H9 (cell line): Measurements from ENCODE around the gene MASP2. TPM values are rescaled to one million over a fixed set of nuclear protein-coding genes. Genes with fewer than 3 reads are reported as not detected.

Source experiments
- DNase-seq: peaks from one replicate; pipeline ENCODE4 v3.0.0-alpha.2; 2017
- H2AFZ ChIP-seq: one replicate; pipeline ENCODE4 v1.6.1; 2013; ENCODE audit warnings: mild to moderate bottlenecking, low read length, control low read depth, moderate library complexity
- H2AK5ac ChIP-seq: 2 replicates; pipeline ENCODE4 v1.6.1; 2013; ENCODE audit warnings: low read length, control low read depth, mixed read lengths; ENCODE audit not compliant: insufficient read length
- H2BK120ac ChIP-seq: one replicate; pipeline ENCODE4 v1.6.1; 2013; ENCODE audit warnings: low read depth, mild to moderate bottlenecking, low read length, control low read depth, inconsistent platforms; ENCODE audit not compliant: poor library complexity, severe bottlenecking
- H2BK12ac ChIP-seq: 2 replicates; pipeline ENCODE4 v1.6.1; 2013; ENCODE audit warnings: low read length, control low read depth, mixed read lengths, low read depth; ENCODE audit not compliant: insufficient read length
- H2BK15ac ChIP-seq: 2 replicates; pipeline ENCODE4 v1.6.1; 2013; ENCODE audit warnings: low read depth, low read length, control low read depth
- H2BK20ac ChIP-seq: one replicate; pipeline ENCODE4 v1.6.1; 2013; ENCODE audit warnings: low read depth, mild to moderate bottlenecking, low read length, control low read depth, inconsistent platforms; ENCODE audit not compliant: poor library complexity, severe bottlenecking
- H2BK5ac ChIP-seq: 2 replicates; pipeline ENCODE4 v1.6.1; 2013; ENCODE audit warnings: low read length, control low read depth, mixed read lengths; ENCODE audit not compliant: insufficient read length
- H3K14ac ChIP-seq: 2 replicates; pipeline ENCODE4 v1.6.1; 2013; ENCODE audit warnings: low read length, control low read depth; ENCODE audit not compliant: insufficient read depth
- H3K18ac ChIP-seq: 2 replicates; pipeline ENCODE4 v1.6.1; 2013; ENCODE audit warnings: low read depth, mild to moderate bottlenecking, mixed read lengths, low read length, control low read depth; ENCODE audit not compliant: insufficient read length
- H3K23ac ChIP-seq: 2 replicates; pipeline ENCODE4 v1.6.1; 2013; ENCODE audit warnings: low read length, control low read depth, mixed read lengths, low read depth; ENCODE audit not compliant: insufficient read length
- H3K23me2 ChIP-seq: 2 replicates; pipeline ENCODE4 v1.6.1; 2013; ENCODE audit warnings: low read depth, mild to moderate bottlenecking, mixed read lengths, low read length, control low read depth; ENCODE audit not compliant: insufficient read length, poor library complexity, severe bottlenecking
- H3K27ac ChIP-seq: 2 replicates; pipeline ENCODE4 v1.5.1; 2013; ENCODE audit warnings: low read length, control low read depth, mixed read lengths, low read depth; ENCODE audit not compliant: insufficient read length
- H3K27me3 ChIP-seq: 2 replicates; pipeline ENCODE4 v1.6.1; 2013; ENCODE audit warnings: low read length, control low read depth, inconsistent platforms; ENCODE audit not compliant: insufficient read depth
- H3K4ac ChIP-seq: 2 replicates; pipeline ENCODE4 v1.6.1; 2013; ENCODE audit warnings: low read depth, mild to moderate bottlenecking, control low read depth, inconsistent platforms, low read length, moderate library complexity
- H3K4me1 ChIP-seq: 2 replicates; pipeline ENCODE4 v1.6.1; 2013; ENCODE audit warnings: low read length, control low read depth, inconsistent platforms; ENCODE audit not compliant: insufficient read depth
- H3K4me2 ChIP-seq: 2 replicates; pipeline ENCODE4 v1.6.1; 2013; ENCODE audit warnings: low read length, control low read depth, mixed read lengths; ENCODE audit not compliant: insufficient read length, insufficient read depth
- H3K56ac ChIP-seq: 2 replicates; pipeline ENCODE4 v1.6.1; 2013; ENCODE audit warnings: low read depth, mild to moderate bottlenecking, mixed read lengths, low read length, control low read depth; ENCODE audit not compliant: insufficient read length
- H3K79me1 ChIP-seq: 2 replicates; pipeline ENCODE4 v1.6.1; 2013; ENCODE audit warnings: low read depth, mild to moderate bottlenecking, moderate library complexity, low read length, control low read depth, inconsistent platforms; ENCODE audit not compliant: insufficient read depth, poor library complexity, severe bottlenecking
- H3K79me2 ChIP-seq: 2 replicates; pipeline ENCODE4 v1.6.1; 2013; ENCODE audit warnings: low read length, control low read depth, inconsistent platforms; ENCODE audit not compliant: insufficient read depth
- H3K9ac ChIP-seq: 2 replicates; pipeline ENCODE4 v1.6.1; 2013; ENCODE audit warnings: low read length, control low read depth, mixed read lengths; ENCODE audit not compliant: insufficient read length; ENCODE audit errors: extremely low read depth
- H3K9me3 ChIP-seq: one replicate; pipeline ENCODE4 v1.6.1; 2013; ENCODE audit warnings: low read depth, low read length, inconsistent platforms; ENCODE audit not compliant: control insufficient read depth
- H3T11ph ChIP-seq: one replicate; pipeline ENCODE4 v1.6.1; 2013; ENCODE audit warnings: mild to moderate bottlenecking, low read length, control low read depth, inconsistent platforms
- H4K20me1 ChIP-seq: one replicate; pipeline ENCODE4 v1.6.1; 2013; ENCODE audit not compliant: control insufficient read depth, insufficient read length, insufficient read depth
- H4K5ac ChIP-seq: 2 replicates; pipeline ENCODE4 v1.6.1; 2013; ENCODE audit warnings: low read depth, mild to moderate bottlenecking, mixed read lengths, low read length, control low read depth; ENCODE audit not compliant: insufficient read length
- H4K8ac ChIP-seq: replicated peaks from 2 replicates; pipeline ENCODE4 v1.6.1; 2013; ENCODE audit warnings: low read length, control low read depth, mixed read lengths, low read depth; ENCODE audit not compliant: insufficient read length
- H4K91ac ChIP-seq: 2 replicates; pipeline ENCODE4 v1.6.1; 2013; ENCODE audit warnings: low read depth, mild to moderate bottlenecking, moderate library complexity, mixed read lengths, low read length, control low read depth; ENCODE audit not compliant: insufficient read length
- H3K27ac Mint-ChIP-seq, 3 experiments: 2 replicates in 2 of 3; 3 replicates in 1 of 3; pipeline ENCODE4 v1.8.0; 2020 to 2021; ENCODE audit warnings: mixed read lengths in 3 of 3, mild to moderate bottlenecking in 1 of 3, moderate library complexity in 1 of 3
- H3K27me3 Mint-ChIP-seq: 2 replicates; pipeline ENCODE4 v1.8.0; 2021; ENCODE audit warnings: low read depth, mild to moderate bottlenecking, moderate library complexity, mixed read lengths
- H3K36me3 Mint-ChIP-seq, 3 experiments: 2 replicates in 2 of 3; 3 replicates in 1 of 3; pipeline ENCODE4 v1.8.0; 2020 to 2021; ENCODE audit warnings: low read depth in 3 of 3, mixed read lengths in 3 of 3; ENCODE audit not compliant: insufficient read depth in 1 of 3
- H3K4me1 Mint-ChIP-seq, 2 experiments: 2 replicates each; pipeline ENCODE4 v1.8.0; 2020; ENCODE audit warnings: mixed read lengths in 2 of 2
- H3K4me3 Mint-ChIP-seq, 2 experiments: 2 replicates in 1 of 2; 3 replicates in 1 of 2; pipeline ENCODE4 v1.8.0; 2020 to 2021; ENCODE audit warnings: mild to moderate bottlenecking in 2 of 2, mixed read lengths in 2 of 2, moderate library complexity in 1 of 2
- H3K9me3 Mint-ChIP-seq, 2 experiments: 2 replicates in 1 of 2; 3 replicates in 1 of 2; pipeline ENCODE4 v1.8.0; 2020; ENCODE audit warnings: mild to moderate bottlenecking in 2 of 2, mixed read lengths in 2 of 2, moderate library complexity in 1 of 2
- WGBS: extraction: QIAGEN DNeasy Blood & Tissue Kit; methylation state at CpG from one replicate; pipeline ENCODE4 v1.1.7; 2013; ENCODE audit warnings: missing lambda C conversion rate, low lambda C conversion rate, mixed read lengths; ENCODE audit not compliant: insufficient read length; ENCODE audit errors: extremely low coverage; 5-methylcytosine and 5-hydroxymethylcytosine counted together
- total RNA-seq: library from RNA; stranded (reverse); gene quantifications from 2 replicates; pipeline ENCODE4 v1.2.1, GENCODE V29; 2021
- TF ChIP-seq, protein P1 (sequence below): fragments of 200-600 bp; sonication (generic); conservative IDR thresholded peaks from 3 replicates; pipeline ENCODE4 v1.8.0; 2021; ENCODE audit warnings: antibody characterized with exemption, mild to moderate bottlenecking

Gene MASP2
- total RNA-seq, 1 experiment from 2014 or later = 0.46 TPM

DNA sequence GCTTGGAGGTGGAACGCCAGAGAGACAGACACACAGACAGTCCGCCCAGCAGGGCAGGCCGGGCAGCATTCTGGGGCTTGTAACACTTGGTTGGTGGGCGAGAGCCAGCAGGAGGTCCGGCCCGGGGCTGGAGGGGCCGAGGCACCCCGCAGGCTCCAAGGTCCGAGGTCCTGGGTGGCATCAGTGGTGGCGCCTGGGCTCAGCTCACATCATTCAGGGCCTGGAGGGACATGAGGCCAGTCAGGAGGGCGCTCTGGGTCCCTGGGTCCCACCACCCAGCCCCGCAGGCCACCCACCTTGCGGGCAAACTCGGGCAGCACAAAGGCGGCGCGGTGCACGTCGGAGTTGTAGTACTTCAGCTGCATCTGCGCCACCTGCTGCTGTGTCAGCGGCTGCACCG lies 7.6 kb upstream of the MASP2 start:
- H3K9me3 ChIP-seq = no peaks in the 10 kb centered on the region
- peak overlapping the region in 1 of 3 experiments; percentile 62; a peak in 1 of 7 replicates for H3K27ac Mint-ChIP-seq
- WGBS = no CpG with 5 or more reads among the region's 22 CpGs

More for the DNA sequence above, 7.6 kb upstream of the MASP2 start:
- Histone ChIP-seq H3K56ac (no peak overlapping the region), H3K4ac (no peak overlapping the region), H3K4me1 (no peaks in the 10 kb centered on the region), H3K27ac (no peak overlapping the region), H3K79me1 (no peaks in the 10 kb centered on the region), H2BK15ac (no peak overlapping the region), H2BK120ac (no peak overlapping the region), H3K4me2 (no peak overlapping the region), H3K9ac (no peak overlapping the region), H3K14ac (no peak overlapping the region), H4K5ac (no peak overlapping the region), H2BK5ac (no peak overlapping the region), H4K20me1 (no peaks in the 10 kb centered on the region), H3K23me2 (peaks cover 7% of the 10 kb centered on the region), H4K8ac (no peak overlapping the region), H3T11ph (no peak overlapping the region), H2BK20ac (no peak overlapping the region), H4K91ac (no peak overlapping the region), H2AFZ (no peak overlapping the region), H2AK5ac (no peak overlapping the region), H3K23ac (no peak overlapping the region), H3K18ac (no peak overlapping the region), H2BK12ac (no peak overlapping the region), H3K79me2 (peaks cover 2% of the 10 kb centered on the region; the same call in 1 of the 2 replicates), H3K27me3 (no peaks in the 10 kb centered on the region; the same call in 1 of the 2 replicates)
- Mint-ChIP-seq H3K4me1 (peaks cover 16 to 25% of the 10 kb centered on the region in 2 experiments), H3K27me3 (no peaks in the 10 kb centered on the region), H3K4me3 (no peak overlapping the region), H3K9me3 (no peaks in the 10 kb centered on the region), H3K36me3 (peaks cover 24 to 49% (median 30%) of the 10 kb centered on the region in 3 experiments)
- DNase-seq = no peak
- TF ChIP-seq, protein P1, sequence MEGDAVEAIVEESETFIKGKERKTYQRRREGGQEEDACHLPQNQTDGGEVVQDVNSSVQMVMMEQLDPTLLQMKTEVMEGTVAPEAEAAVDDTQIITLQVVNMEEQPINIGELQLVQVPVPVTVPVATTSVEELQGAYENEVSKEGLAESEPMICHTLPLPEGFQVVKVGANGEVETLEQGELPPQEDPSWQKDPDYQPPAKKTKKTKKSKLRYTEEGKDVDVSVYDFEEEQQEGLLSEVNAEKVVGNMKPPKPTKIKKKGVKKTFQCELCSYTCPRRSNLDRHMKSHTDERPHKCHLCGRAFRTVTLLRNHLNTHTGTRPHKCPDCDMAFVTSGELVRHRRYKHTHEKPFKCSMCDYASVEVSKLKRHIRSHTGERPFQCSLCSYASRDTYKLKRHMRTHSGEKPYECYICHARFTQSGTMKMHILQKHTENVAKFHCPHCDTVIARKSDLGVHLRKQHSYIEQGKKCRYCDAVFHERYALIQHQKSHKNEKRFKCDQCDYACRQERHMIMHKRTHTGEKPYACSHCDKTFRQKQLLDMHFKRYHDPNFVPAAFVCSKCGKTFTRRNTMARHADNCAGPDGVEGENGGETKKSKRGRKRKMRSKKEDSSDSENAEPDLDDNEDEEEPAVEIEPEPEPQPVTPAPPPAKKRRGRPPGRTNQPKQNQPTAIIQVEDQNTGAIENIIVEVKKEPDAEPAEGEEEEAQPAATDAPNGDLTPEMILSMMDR = no peak
